Panc1 (cell line): ENCODE results near the gene DLGAP1. TPM values are rescaled to one million over a fixed set of nuclear protein-coding genes. Genes with fewer than 3 reads are reported as not detected.
"Not testable (repeated sequence)": the region's sequence is repeated elsewhere in the genome, so short reads cannot be mapped to it uniquely, and the experiment has no call there.

Experiments used
- ATAC-seq: fragments of 200-7000 bp; cut with Tn5 transposase; 2 replicates; pipeline ENCODE4 v1.9.1; 2020; ENCODE audit warnings: mild to moderate bottlenecking, moderate library complexity
- BruUV-seq: library from RNA; stranded (reverse); fragments of 400-500 nt; replicated peaks from 2 replicates; lab custom pipeline; 2021; lab: Mats Ljungman, UMichigan
- CTCF ChIA-PET: fragments of 300-600 bp; sonication (Branson Sonifier 250); formaldehyde crosslinking; loops from one replicate; lab custom pipeline; 2022; ENCODE audit warnings: antibody characterized with exemption; lab: Charles Lee
- POLR2A ChIA-PET: fragments of 300-600 bp; sonication (Branson Sonifier 250); formaldehyde crosslinking; loops from one replicate; lab custom pipeline; 2022; ENCODE audit warnings: antibody characterized with exemption; lab: Charles Lee
- DNase-seq: peaks from one replicate; pipeline ENCODE4 v3.0.0-alpha.2; 2010; ENCODE audit warnings: low read depth, low spot score
- H3K27ac ChIP-seq: 2 replicates; pipeline ENCODE4 v1.5.1; 2011; ENCODE audit warnings: mild to moderate bottlenecking, low read length, inconsistent platforms
- H3K27me3 ChIP-seq: fragments of 200-500 bp; sonication (Bioruptor generic); 2 replicates; pipeline ENCODE4 v1.6.0; 2014; ENCODE audit warnings: low read length, inconsistent platforms; ENCODE audit not compliant: control insufficient read depth, insufficient read depth
- H3K36me3 ChIP-seq: fragments of 200-500 bp; sonication (Bioruptor generic); 2 replicates; pipeline ENCODE4 v1.5.1; 2014; ENCODE audit warnings: inconsistent platforms, mild to moderate bottlenecking, low read length, moderate library complexity; ENCODE audit not compliant: control insufficient read depth, insufficient read depth
- H3K4me1 ChIP-seq: 2 replicates; pipeline ENCODE4 v1.5.1; 2011; ENCODE audit warnings: inconsistent platforms, mild to moderate bottlenecking, low read length, moderate library complexity; ENCODE audit not compliant: control insufficient read depth, insufficient read depth
- H3K4me3 ChIP-seq, 2 experiments: 2 replicates each; pipeline ENCODE4 v1.5.1; 2011 to 2012; ENCODE audit warnings: low read depth in 2 of 2, low read length in 2 of 2, mild to moderate bottlenecking in 2 of 2, inconsistent platforms in 1 of 2, moderate library complexity in 1 of 2
- H3K9me3 ChIP-seq: fragments of 200-500 bp; sonication (Bioruptor generic); 2 replicates; pipeline ENCODE4 v1.5.1; 2014; ENCODE audit warnings: low read depth, mild to moderate bottlenecking, inconsistent platforms, low read length, moderate library complexity; ENCODE audit not compliant: control insufficient read depth, insufficient read depth
- POLR2AphosphoS5 ChIP-seq: IDR thresholded peaks from 2 replicates; pipeline ENCODE4 v1.6.1; 2012; ENCODE audit warnings: mild to moderate bottlenecking, low read depth, low read length, moderate library complexity
- SIN3A ChIP-seq: IDR thresholded peaks from 2 replicates; pipeline ENCODE4 v1.6.1; 2012; ENCODE audit warnings: low read depth, mild to moderate bottlenecking, low read length, moderate library complexity, borderline replicate concordance; ENCODE audit not compliant: insufficient read depth
- TCF7L2 ChIP-seq: IDR thresholded peaks from 2 replicates; pipeline ENCODE4 v1.6.1; 2011; ENCODE audit warnings: mild to moderate bottlenecking, low read depth, low read length, inconsistent platforms
- in situ Hi-C: cut with HindIII; loops from 2 replicates; pipeline ENCODE4 v1.10.0; 2016; ENCODE audit warnings: low sequenced_read_pairs, low pct_unique_long_range_greater_than_20kb
- intact Hi-C: fragments of 100-400 bp; cut with micrococcal nuclease; formaldehyde crosslinking; loops from one replicate; pipeline ENCODE4 v1.10.0; 2022; ENCODE audit not compliant: unreplicated experiment
- total RNA-seq: library from RNA; stranded (reverse); gene quantifications from one replicate; pipeline ENCODE4 v1.2.1, GENCODE V29; 2021; ENCODE audit not compliant: unreplicated experiment
- TF ChIP-seq, protein P1 (sequence below), 2 experiments: IDR thresholded peaks; 2 replicates each; pipeline ENCODE4 v1.6.1; 2011 to 2012; ENCODE audit warnings: low read depth in 2 of 2, control low read depth in 1 of 2, low read length in 1 of 2, mild to moderate bottlenecking in 1 of 2, moderate library complexity in 1 of 2; ENCODE audit not compliant: insufficient read depth in 1 of 2
- TF ChIP-seq, protein P2 (sequence below): fragments of 450-650 bp; IDR thresholded peaks from 2 replicates; pipeline ENCODE4 v1.5.1; 2017; ENCODE audit warnings: mild to moderate bottlenecking

DLGAP1 gene
- total RNA-seq, 1 experiment from 2014 or later, result 1.8 TPM

DNA sequence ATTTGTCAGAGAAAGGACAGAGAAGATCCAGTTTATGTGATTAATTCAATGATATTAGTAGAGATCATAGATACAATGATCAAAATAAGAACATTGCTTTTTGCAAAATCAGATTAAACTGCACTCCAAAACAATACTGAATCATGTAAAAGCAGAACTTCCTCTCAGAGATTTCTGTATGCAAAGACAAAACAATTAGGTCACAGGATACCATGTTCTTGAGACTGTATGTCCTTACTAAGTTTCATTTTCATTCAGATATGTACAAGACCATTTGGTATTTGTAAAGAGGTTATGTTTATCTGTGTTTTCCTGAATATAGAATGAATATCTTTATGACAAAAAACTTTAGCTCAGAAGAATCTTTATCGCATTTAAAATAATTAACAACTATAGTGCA, 161.8 kb downstream of the DLGAP1 start:
- intact Hi-C loops (no loop called here), in situ Hi-C loops (no loop called here)
- Histone ChIP-seq H3K4me1 (no peaks in the 10 kb centered on the region), H3K27me3 (no peaks in the 10 kb centered on the region), H3K9me3 (no peaks in the 10 kb centered on the region), H3K27ac (no peak overlapping the region), H3K4me3 (no peak overlapping the region), H3K36me3 (no peaks in the 10 kb centered on the region)
- DNase-seq (no peak), ATAC-seq (no peak)
- TF ChIP-seq TCF7L2 (no peak), POLR2AphosphoS5 (no peak), SIN3A (no peak)
- TF ChIP-seq, protein P1, sequence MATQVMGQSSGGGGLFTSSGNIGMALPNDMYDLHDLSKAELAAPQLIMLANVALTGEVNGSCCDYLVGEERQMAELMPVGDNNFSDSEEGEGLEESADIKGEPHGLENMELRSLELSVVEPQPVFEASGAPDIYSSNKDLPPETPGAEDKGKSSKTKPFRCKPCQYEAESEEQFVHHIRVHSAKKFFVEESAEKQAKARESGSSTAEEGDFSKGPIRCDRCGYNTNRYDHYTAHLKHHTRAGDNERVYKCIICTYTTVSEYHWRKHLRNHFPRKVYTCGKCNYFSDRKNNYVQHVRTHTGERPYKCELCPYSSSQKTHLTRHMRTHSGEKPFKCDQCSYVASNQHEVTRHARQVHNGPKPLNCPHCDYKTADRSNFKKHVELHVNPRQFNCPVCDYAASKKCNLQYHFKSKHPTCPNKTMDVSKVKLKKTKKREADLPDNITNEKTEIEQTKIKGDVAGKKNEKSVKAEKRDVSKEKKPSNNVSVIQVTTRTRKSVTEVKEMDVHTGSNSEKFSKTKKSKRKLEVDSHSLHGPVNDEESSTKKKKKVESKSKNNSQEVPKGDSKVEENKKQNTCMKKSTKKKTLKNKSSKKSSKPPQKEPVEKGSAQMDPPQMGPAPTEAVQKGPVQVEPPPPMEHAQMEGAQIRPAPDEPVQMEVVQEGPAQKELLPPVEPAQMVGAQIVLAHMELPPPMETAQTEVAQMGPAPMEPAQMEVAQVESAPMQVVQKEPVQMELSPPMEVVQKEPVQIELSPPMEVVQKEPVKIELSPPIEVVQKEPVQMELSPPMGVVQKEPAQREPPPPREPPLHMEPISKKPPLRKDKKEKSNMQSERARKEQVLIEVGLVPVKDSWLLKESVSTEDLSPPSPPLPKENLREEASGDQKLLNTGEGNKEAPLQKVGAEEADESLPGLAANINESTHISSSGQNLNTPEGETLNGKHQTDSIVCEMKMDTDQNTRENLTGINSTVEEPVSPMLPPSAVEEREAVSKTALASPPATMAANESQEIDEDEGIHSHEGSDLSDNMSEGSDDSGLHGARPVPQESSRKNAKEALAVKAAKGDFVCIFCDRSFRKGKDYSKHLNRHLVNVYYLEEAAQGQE (IDR thresholded peaks at IDR 0.05; ENCODE audit: insufficient read depth in 1 of 2, low read depth in 2 of 2, low read length in 1 of 2), result no peak
- TF ChIP-seq, protein P2, sequence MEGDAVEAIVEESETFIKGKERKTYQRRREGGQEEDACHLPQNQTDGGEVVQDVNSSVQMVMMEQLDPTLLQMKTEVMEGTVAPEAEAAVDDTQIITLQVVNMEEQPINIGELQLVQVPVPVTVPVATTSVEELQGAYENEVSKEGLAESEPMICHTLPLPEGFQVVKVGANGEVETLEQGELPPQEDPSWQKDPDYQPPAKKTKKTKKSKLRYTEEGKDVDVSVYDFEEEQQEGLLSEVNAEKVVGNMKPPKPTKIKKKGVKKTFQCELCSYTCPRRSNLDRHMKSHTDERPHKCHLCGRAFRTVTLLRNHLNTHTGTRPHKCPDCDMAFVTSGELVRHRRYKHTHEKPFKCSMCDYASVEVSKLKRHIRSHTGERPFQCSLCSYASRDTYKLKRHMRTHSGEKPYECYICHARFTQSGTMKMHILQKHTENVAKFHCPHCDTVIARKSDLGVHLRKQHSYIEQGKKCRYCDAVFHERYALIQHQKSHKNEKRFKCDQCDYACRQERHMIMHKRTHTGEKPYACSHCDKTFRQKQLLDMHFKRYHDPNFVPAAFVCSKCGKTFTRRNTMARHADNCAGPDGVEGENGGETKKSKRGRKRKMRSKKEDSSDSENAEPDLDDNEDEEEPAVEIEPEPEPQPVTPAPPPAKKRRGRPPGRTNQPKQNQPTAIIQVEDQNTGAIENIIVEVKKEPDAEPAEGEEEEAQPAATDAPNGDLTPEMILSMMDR, result no peak
- ChIA-PET POLR2A (no interaction called here), CTCF (no interaction called here)
- no TSS peak for BruUV-seq

DNA sequence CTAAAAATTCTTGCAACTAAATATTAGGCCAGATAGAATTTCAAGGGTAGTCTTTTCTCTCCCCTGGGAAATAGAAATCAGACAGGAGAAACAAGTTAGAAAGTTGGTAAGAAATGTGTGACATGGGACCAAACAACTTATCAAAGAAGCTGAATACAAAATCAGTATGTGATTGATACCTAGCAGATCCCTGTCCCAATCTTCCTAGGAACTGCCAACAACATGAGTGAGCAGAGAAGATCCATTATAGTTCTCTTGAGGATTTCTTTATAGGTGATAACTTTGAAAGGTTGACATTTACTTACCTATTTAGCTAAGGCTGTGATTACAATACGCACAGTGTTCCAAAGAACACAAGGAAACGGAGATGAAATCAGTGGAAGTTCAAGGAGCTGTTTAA, 162.4 kb downstream of the DLGAP1 start:
- Histone ChIP-seq H3K4me1 (no peaks in the 10 kb centered on the region), H3K4me3 (no peak overlapping the region), H3K36me3 (no peaks in the 10 kb centered on the region), H3K9me3 (no peaks in the 10 kb centered on the region), H3K27me3 (no peaks in the 10 kb centered on the region), H3K27ac (no peak overlapping the region)
- in situ Hi-C loops (no loop called here), intact Hi-C loops (no loop called here)
- ChIA-PET CTCF (no interaction called here), POLR2A (no interaction called here)
- DNase-seq (no peak), ATAC-seq (no peak)
- BruUV-seq, result no TSS peak
- TF ChIP-seq TCF7L2, result no peak
- TF ChIP-seq, protein P1 (IDR thresholded peaks at IDR 0.05; ENCODE audit: insufficient read depth in 1 of 2, low read depth in 2 of 2, low read length in 1 of 2), result no peak
- no peak for TF ChIP-seq POLR2AphosphoS5
- TF ChIP-seq SIN3A, result no peak

DNA sequence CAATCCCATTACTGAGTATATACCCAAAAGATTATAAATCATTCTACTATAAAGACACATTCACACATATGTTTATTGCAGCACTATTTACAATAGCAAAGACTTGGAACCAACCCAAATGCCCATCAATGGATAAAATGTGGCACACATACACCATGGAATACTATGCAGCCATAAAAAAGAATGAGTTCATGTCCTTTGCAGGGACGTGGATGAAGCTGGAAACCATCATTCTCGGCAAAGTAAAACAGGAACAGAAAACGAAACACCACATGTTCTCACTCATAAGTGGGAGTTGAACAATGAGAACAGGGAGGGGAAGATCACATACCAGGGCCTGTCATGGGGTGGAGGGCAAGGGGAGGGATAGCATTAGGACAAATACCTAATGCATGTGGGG, 167.8 kb downstream of the DLGAP1 start:
- H3K4me3 ChIP-seq, H3K27ac ChIP-seq, ATAC-seq, CTCF ChIA-PET, DNase-seq, BruUV-seq, in situ Hi-C loops, H3K4me1 ChIP-seq, H3K36me3 ChIP-seq, POLR2A ChIA-PET, intact Hi-C loops, H3K27me3 ChIP-seq, H3K9me3 ChIP-seq: not testable (repeated sequence)
